Tracheal epithelial cell (primary cell): Measurements from ENCODE around the gene DBX1. TPM values are rescaled to one million over a fixed set of nuclear protein-coding genes. Genes with fewer than 3 reads are reported as not detected.

Experiments
- total RNA-seq: library from RNA; depleted of rRNA; stranded (reverse); fragments of >200 nt; gene quantifications from 2 replicates; pipeline ENCODE4 v1.2.1, GENCODE V29; 2014

Gene DBX1
- total RNA-seq, result not detected in 2 replicates

GRCh38 chr11:20160425-20161229, at the start of gene DBX1:
Gene DBX1, minus strand, starts transcription at chr11:20160475. Its CDS starts 151 bp downstream, at chr11:20160324.

Other genes starting within 250 kb of the DBX1 start
- gene HTATIP2, start 203.2 kb upstream of the DBX1 start, total RNA-seq, result 70.8 and 72.9 TPM in 2 replicates
- gene PRMT3, start 227.2 kb upstream of the DBX1 start, total RNA-seq, result 22.4 and 32.2 TPM in 2 replicates